Measurements from ENCODE around the gene SPATA6. TPM values are rescaled to one million over a fixed set of nuclear protein-coding genes. Genes with fewer than 3 reads are reported as not detected.

SPATA6 gene
- total and polyA plus RNA-seq, 2 donors (not counting 3 experiments of a cell fraction or from before 2014, with no cell fraction given): 0.79 to 4.9 TPM

DNA sequence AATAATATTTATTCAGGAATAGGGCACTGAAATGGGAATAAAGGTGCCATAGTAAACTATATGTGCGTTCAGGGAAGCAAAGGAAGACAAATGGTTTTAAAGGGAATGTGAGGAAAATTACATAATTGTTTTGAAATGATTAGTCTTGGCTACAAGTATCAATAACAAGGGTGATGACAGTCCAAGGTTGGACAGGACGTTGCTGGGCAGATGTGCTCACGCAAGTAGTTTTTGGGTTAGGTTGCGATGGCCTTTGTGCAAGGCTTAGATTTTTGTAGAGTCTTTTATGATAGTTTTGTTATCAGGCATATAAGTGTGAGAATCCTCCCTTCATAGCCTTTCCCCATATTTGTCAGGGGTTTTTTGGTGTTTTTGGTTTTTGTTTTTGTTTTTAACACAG lies 57.0 kb downstream of the SPATA6 start:
- no peaks in the 10 kb centered on the region for H3K9me1 ChIP-seq (replicated peaks; ENCODE audit: control insufficient read depth, extremely low read depth, insufficient read depth, low read length)
- POLR2A ChIA-PET: no interaction called here
- no peaks in the 10 kb centered on the region for H3K79me2 ChIP-seq (ENCODE audit: control insufficient read depth, insufficient read depth, low read length)
- TF ChIP-seq FOS (IDR thresholded peaks at IDR 0.05; ENCODE audit: borderline replicate concordance, insufficient read depth, low read length) (no peak), EZH2 (IDR thresholded peaks at IDR 0.05; ENCODE audit: borderline replicate concordance, low read depth, low read length, severe bottlenecking) (no peak), POLR2AphosphoS5 (IDR thresholded peaks at IDR 0.05; ENCODE audit: insufficient read depth, low read depth, low read length) (no peak), POLR2A (IDR thresholded peaks at IDR 0.05; ENCODE audit: low read depth, low read length) (no peak), MYC (IDR thresholded peaks at IDR 0.05; ENCODE audit: low read depth, low read length) (no peak), GATA2 (IDR thresholded peaks at IDR 0.05; ENCODE audit: insufficient read depth, insufficient read length, low read depth, low read length) (no peak), JUN (IDR thresholded peaks at IDR 0.05; ENCODE audit: borderline replicate concordance, insufficient read depth, insufficient read length, low read depth) (no peak)
- TF ChIP-seq, protein P1, sequence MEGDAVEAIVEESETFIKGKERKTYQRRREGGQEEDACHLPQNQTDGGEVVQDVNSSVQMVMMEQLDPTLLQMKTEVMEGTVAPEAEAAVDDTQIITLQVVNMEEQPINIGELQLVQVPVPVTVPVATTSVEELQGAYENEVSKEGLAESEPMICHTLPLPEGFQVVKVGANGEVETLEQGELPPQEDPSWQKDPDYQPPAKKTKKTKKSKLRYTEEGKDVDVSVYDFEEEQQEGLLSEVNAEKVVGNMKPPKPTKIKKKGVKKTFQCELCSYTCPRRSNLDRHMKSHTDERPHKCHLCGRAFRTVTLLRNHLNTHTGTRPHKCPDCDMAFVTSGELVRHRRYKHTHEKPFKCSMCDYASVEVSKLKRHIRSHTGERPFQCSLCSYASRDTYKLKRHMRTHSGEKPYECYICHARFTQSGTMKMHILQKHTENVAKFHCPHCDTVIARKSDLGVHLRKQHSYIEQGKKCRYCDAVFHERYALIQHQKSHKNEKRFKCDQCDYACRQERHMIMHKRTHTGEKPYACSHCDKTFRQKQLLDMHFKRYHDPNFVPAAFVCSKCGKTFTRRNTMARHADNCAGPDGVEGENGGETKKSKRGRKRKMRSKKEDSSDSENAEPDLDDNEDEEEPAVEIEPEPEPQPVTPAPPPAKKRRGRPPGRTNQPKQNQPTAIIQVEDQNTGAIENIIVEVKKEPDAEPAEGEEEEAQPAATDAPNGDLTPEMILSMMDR (IDR thresholded peaks at IDR 0.05; ENCODE audit: extremely low read depth in 1 of 2, insufficient read depth in 1 of 2, low read depth in 1 of 2, low read length in 2 of 2): no peak
- TF ChIP-seq, protein P2, sequence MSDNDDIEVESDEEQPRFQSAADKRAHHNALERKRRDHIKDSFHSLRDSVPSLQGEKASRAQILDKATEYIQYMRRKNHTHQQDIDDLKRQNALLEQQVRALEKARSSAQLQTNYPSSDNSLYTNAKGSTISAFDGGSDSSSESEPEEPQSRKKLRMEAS (IDR thresholded peaks at IDR 0.05; ENCODE audit: insufficient read depth, insufficient read length): no peak
- no TSS peak for BruUV-seq (replicated peaks)
- DNase-seq (ENCODE audit: low read depth, low spot score): no peak
- H3K4me2 ChIP-seq (ENCODE audit: insufficient read depth, low read length): no peak overlapping the region
- H3K4me3 ChIP-seq (replicated peaks in 1 of 3; ENCODE audit: insufficient read depth in 1 of 3, low read depth in 1 of 3, low read length in 3 of 3): no peak overlapping the region
- CTCF ChIA-PET: interaction anchor here (1.6 kb wide), 1 partner anchor 212 kb away, joined by 3 read pairs; no protein-coding TSS in a partner anchor
- no peaks in the 10 kb centered on the region for H3K27me3 ChIP-seq (ENCODE audit: control insufficient read depth in 2 of 2, insufficient read depth in 2 of 2, low read length in 2 of 2)
- H3K9ac ChIP-seq (replicated peaks; ENCODE audit: extremely low read depth, insufficient read depth, low read length): no peak overlapping the region
- no peak for FAIRE-seq
- no peak overlapping the region for H2AFZ ChIP-seq (ENCODE audit: low read depth, low read length)
- H4K20me1 ChIP-seq (replicated peaks; ENCODE audit: control insufficient read depth, extremely low read depth, insufficient read depth, low read length): no peaks in the 10 kb centered on the region
- intact Hi-C loops (cut with micrococcal nuclease) (no loop called here), dilution Hi-C loops (cut with MboI; ENCODE audit: extremely low pct_ligation_motif_present, low sequenced_read_pairs) (no loop called here)
- no peaks in the 10 kb centered on the region for H3K4me1 ChIP-seq (ENCODE audit: control insufficient read depth, extremely low read depth, insufficient read depth, low read length)
- H3K9me3 ChIP-seq (replicated peaks; ENCODE audit: control insufficient read depth, insufficient read depth, low read length): no peaks in the 10 kb centered on the region
- no peaks in the 10 kb centered on the region for H3K36me3 ChIP-seq (ENCODE audit: control insufficient read depth in 2 of 2, extremely low read depth in 1 of 2, insufficient read depth in 2 of 2, low read length in 2 of 2)
- no peak overlapping the region for H3K27ac ChIP-seq (ENCODE audit: insufficient read depth, low read depth, low read length)
